Esophagus muscularis mucosa (tissue), 4 donors: Measurements from ENCODE around the gene OR6N2. TPM values are rescaled to one million over a fixed set of nuclear protein-coding genes. Genes with fewer than 3 reads are reported as not detected.

Source experiments
- DNase-seq: peaks from one replicate; pipeline ENCODE4 v3.0.0-alpha.2; 2017; ENCODE audit errors: extremely low spot score
- H3K27ac ChIP-seq, 4 donors: fragments of 200-600 bp; sonication (generic); replicated peaks in 1 of 4; 1 replicate in 3 of 4; 2 replicates in 1 of 4; pipeline ENCODE4 v1.5.1; 2016 to 2019; ENCODE audit warnings: mild to moderate bottlenecking in 1 of 4
- H3K27me3 ChIP-seq, 4 donors: fragments of 200-600 bp; sonication (generic); one replicate each; pipeline versions ENCODE4 v1.5.1 to v1.6.0; 2016 to 2019
- H3K36me3 ChIP-seq, 4 donors: fragments of 200-600 bp; sonication (generic); one replicate each; pipeline ENCODE4 v1.5.1; 2016 to 2019
- H3K4me1 ChIP-seq, 4 donors: fragments of 200-600 bp; sonication (generic); one replicate each; pipeline ENCODE4 v1.5.1; 2016 to 2019
- H3K4me3 ChIP-seq, 4 donors: fragments of 200-600 bp; sonication (generic); 1 replicate in 2 of 4; 2 replicates in 2 of 4; pipeline ENCODE4 v1.5.1; 2016 to 2019; ENCODE audit warnings: mild to moderate bottlenecking in 4 of 4, moderate library complexity in 1 of 4
- H3K9me3 ChIP-seq, 4 donors: fragments of 200-600 bp; sonication (generic); 1 replicate in 3 of 4; 2 replicates in 1 of 4; pipeline ENCODE4 v1.5.1; 2016 to 2019
- EP300 ChIP-seq: sonication (generic); formaldehyde crosslinking; IDR thresholded peaks from one replicate; pipeline ENCODE4 v1.6.1; 2017; ENCODE audit warnings: antibody characterized with exemption
- POLR2A ChIP-seq: fragments of 450-650 bp; IDR thresholded peaks from one replicate; pipeline ENCODE4 v1.6.1; 2017; ENCODE audit warnings: antibody characterized with exemption, moderate library complexity, mild to moderate bottlenecking, low read depth
- POLR2AphosphoS5 ChIP-seq, 2 donors: sonication (generic); formaldehyde crosslinking; IDR thresholded peaks; one replicate each; pipeline ENCODE4 v1.6.1; 2017; ENCODE audit warnings: antibody characterized with exemption in 2 of 2
- WGBS: methylation state at CpG from one replicate; pipeline ENCODE4 v1.1.5; 2018; 5-methylcytosine and 5-hydroxymethylcytosine counted together
- intact Hi-C: fragments of 100-400 bp; cut with DNase I; formaldehyde crosslinking; loops from one replicate; pipeline ENCODE4 v1.15.1; 2023
- total RNA-seq, 4 donors: library from RNA; depleted of rRNA; stranded (reverse); fragments of >200 nt; gene quantifications; one replicate each; pipeline versions ENCODE4 v1.1.0 to v1.2.1, GENCODE V29; 2016
- TF ChIP-seq, protein P1 (sequence below), 3 experiments: fragments of 200-600 bp in 2 of 3; fragments of 450-650 bp in 1 of 3; sonication (generic) in 2 of 3; IDR thresholded peaks; one replicate each; pipeline ENCODE4 v1.5.1; 2017 to 2019; ENCODE audit warnings: antibody characterized with exemption in 3 of 3, mild to moderate bottlenecking in 2 of 3, moderate library complexity in 1 of 3

The OR6N2 gene
- total RNA-seq, 4 donors from 2014 or later = not detected

DNA sequence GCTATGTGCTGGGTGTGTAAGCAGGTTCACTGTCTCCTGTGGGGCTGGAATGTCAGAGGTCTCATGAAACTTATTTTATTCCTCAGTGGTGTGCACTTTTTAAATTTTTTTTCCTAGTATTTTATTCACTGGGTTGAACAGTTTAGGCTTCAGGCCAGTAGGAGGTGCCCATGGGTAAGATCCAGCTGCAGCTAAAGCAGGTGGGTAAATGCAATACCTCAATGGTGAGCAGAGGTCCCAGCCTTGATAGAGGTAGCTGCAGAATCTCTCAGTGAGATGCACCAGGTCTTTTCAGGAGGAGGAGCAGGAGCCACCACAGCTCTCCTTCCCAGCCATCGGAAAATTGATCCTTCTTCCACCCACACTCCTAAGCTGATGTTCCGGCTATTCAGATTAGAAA, 12.6 kb upstream of the OR6N2 start:
- H3K36me3 ChIP-seq = no peaks in the 10 kb centered on the region
- H3K4me3 ChIP-seq = no peak overlapping the region
- no peak for TF ChIP-seq EP300
- no peak for TF ChIP-seq POLR2AphosphoS5 (IDR thresholded peaks at IDR 0.05)
- H3K27me3 ChIP-seq = no peaks in the 10 kb centered on the region
- H3K27ac ChIP-seq = no peak overlapping the region
- intact Hi-C loops = no loop called here
- DNase-seq = no peak
- H3K4me1 ChIP-seq = no peaks in the 10 kb centered on the region
- WGBS = 66% methylated on average over 2 of the region's 2 CpGs
- no peaks in the 10 kb centered on the region for H3K9me3 ChIP-seq

DNA sequence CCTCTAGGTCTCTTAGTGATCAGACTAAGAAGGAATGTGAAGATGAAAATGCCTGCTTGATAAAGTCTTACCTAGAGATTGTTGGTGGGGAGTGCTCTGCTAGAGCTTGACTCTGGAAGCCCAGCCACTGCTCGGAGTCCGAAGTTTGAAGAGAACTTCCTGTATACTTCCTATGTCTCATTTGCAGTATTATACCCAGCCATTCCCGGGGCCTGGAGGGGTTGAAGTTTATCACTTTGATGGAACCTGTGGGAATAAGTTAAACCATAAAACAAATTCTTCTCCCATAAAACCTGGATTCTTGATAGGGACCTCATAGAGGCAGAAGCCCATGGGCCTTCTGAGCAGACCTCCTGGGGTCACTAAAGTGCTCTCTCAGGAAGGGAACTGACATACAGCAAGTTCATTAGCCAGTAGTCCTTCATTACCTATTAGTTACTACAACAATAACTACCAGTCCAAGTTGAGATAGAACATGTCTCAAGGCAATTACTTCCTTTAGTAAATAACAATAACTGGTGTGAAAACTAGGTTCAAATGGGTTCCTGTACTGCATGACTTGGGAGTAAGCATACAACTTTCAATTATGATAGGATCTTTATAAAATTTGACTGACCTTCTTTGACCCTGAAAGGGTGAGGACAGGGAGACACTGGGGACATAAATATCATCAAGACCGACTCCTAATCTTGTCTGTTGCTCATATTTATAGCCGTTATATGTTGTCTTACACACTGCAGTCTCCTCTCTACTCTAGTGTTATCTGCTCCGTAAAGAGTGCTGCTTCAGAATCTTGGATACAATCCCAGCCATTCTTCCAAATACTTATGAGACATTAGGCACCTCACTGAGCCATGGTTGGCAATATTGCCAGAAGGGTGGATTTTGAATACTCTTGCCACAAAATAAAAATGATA, 8.8 kb downstream of the OR6N2 start, which contains the start of gene OR6N1:
TSS of gene OR6N1 (minus strand) at position 246 of the 917 bp plus-strand sequence. CDS start 5,513 bp downstream, outside the sequence.
- Histone ChIP-seq H3K9me3 (no peaks in the 10 kb centered on the region), H3K27me3 (no peaks in the 10 kb centered on the region), H3K27ac (no peak within 1 kb of the TSS), H3K36me3 (no peaks in the 10 kb centered on the region), H3K4me3 (no peak within 1 kb of the TSS), H3K4me1 (no peaks in the 10 kb centered on the region)
- no peak for DNase-seq
- TF ChIP-seq, protein P1, sequence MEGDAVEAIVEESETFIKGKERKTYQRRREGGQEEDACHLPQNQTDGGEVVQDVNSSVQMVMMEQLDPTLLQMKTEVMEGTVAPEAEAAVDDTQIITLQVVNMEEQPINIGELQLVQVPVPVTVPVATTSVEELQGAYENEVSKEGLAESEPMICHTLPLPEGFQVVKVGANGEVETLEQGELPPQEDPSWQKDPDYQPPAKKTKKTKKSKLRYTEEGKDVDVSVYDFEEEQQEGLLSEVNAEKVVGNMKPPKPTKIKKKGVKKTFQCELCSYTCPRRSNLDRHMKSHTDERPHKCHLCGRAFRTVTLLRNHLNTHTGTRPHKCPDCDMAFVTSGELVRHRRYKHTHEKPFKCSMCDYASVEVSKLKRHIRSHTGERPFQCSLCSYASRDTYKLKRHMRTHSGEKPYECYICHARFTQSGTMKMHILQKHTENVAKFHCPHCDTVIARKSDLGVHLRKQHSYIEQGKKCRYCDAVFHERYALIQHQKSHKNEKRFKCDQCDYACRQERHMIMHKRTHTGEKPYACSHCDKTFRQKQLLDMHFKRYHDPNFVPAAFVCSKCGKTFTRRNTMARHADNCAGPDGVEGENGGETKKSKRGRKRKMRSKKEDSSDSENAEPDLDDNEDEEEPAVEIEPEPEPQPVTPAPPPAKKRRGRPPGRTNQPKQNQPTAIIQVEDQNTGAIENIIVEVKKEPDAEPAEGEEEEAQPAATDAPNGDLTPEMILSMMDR (IDR thresholded peaks at IDR 0.05) = no peak
- TF ChIP-seq POLR2AphosphoS5 (IDR thresholded peaks at IDR 0.05) (no peak), EP300 (no peak), POLR2A (no peak)
- 61% methylated on average over 6 of the region's 6 CpGs for WGBS
- intact Hi-C loops = no loop called here

DNA sequence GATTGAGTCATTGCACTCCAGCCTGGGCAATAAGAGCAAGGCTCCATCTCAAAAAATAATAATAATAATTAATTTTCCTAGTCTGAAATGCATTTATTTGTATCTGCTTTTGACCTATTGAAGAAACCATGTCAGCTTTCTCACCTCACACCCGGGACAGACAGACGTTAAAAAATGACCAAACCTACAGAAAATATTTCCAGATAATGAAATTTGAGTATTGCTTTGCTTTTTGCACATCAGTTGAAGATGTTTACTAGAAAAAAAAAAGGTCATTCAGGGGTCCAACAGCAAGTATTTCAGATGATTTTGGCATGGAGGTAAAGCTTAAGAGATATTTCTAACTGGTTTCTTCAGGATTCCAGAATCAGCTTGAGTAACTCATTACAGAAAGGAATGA, 26.6 kb downstream of the OR6N2 start, which contains the start of gene OR6K6:
TSS of gene OR6K6 (plus strand) at position 301 of the 400 bp plus-strand sequence. CDS start 168 bp downstream, outside the sequence.
- Histone ChIP-seq H3K36me3 (no peaks in the 10 kb centered on the region), H3K4me1 (no peaks in the 10 kb centered on the region), H3K9me3 (no peaks in the 10 kb centered on the region), H3K4me3 (no peak within 1 kb of the TSS), H3K27ac (no peak within 1 kb of the TSS), H3K27me3 (no peaks in the 10 kb centered on the region)
- whole genome bisulfite sequencing = 81% methylated on average over 2 of the region's 2 CpGs
- intact Hi-C loops = no loop called here
- TF ChIP-seq EP300 = no peak
- TF ChIP-seq, protein P1 (IDR thresholded peaks at IDR 0.05) = no peak
- no peak for TF ChIP-seq POLR2AphosphoS5 (IDR thresholded peaks at IDR 0.05)
- no peak for TF ChIP-seq POLR2A
- no peak for DNase-seq

- H3K36me3 ChIP-seq = no peaks in the 10 kb centered on the region
- H3K4me1 ChIP-seq = no peaks in the 10 kb centered on the region
- 76% methylated on average over 4 of the region's 9 CpGs for WGBS
- TF ChIP-seq, protein P1 (IDR thresholded peaks at IDR 0.05) = no peak
- TF ChIP-seq POLR2AphosphoS5 (IDR thresholded peaks at IDR 0.05) (no peak), EP300 (no peak), POLR2A (no peak)
- H3K27me3 ChIP-seq = no peaks in the 10 kb centered on the region
- no peak for DNase-seq
- H3K9me3 ChIP-seq = no peaks in the 10 kb centered on the region
- no peak overlapping the region for H3K27ac ChIP-seq
- intact Hi-C loops = no loop called here
- H3K4me3 ChIP-seq = no peak overlapping the region
Observed at GRCh38 chr1:158752155-158752712, 28.8 kb downstream of the OR6N2 start.

DNA sequence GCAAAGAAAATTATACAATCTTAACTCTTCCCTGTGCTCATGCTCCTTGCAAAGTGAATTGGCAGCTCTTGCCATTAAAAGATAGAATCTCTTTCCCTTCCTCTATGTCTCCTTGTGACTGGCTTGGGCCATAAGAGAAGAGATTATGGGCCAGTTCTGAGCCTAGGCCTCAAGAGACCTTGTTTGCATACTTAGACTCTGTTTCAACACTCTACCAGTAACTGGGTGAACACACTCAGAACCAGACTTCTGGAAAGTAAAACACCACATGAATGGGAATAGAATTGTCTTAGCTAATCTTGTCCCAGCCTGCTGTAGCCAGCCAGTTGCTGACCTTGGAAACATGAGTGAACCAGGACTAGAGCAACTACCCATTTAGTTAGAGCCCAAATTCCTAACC, 45.2 kb downstream of the OR6N2 start:
- H3K36me3 ChIP-seq = no peaks in the 10 kb centered on the region
- H3K4me3 ChIP-seq = no peak overlapping the region

More for the DNA sequence above, 45.2 kb downstream of the OR6N2 start:
- Histone ChIP-seq H3K4me1 (no peaks in the 10 kb centered on the region), H3K27me3 (no peaks in the 10 kb centered on the region), H3K9me3 (no peaks in the 10 kb centered on the region), H3K27ac (no peak overlapping the region)
- no peak for DNase-seq
- TF ChIP-seq POLR2A (no peak), POLR2AphosphoS5 (IDR thresholded peaks at IDR 0.05) (no peak), EP300 (no peak)
- TF ChIP-seq, protein P1 (IDR thresholded peaks at IDR 0.05) = no peak
- intact Hi-C loops = no loop called here
